Ovary (tissue), 9 donors: ENCODE data around the gene MT1F. TPM values are rescaled to one million over a fixed set of nuclear protein-coding genes. Genes with fewer than 3 reads are reported as not detected.

ENCODE experiments used
- DNase-seq, 5 donors: peaks; one replicate each; pipeline ENCODE4 v3.0.0-alpha.2; 2019 to 2020
- H3K27ac ChIP-seq, 2 donors: fragments of 200-600 bp; one replicate each; pipeline versions ENCODE4 v1.5.1 to v1.8.0; 2019 to 2022
- H3K27me3 ChIP-seq: fragments of 200-600 bp; one replicate; pipeline ENCODE4 v1.8.0; 2022
- H3K36me3 ChIP-seq: fragments of 200-600 bp; sonication (generic); one replicate; pipeline ENCODE4 v1.5.1; 2019
- H3K4me1 ChIP-seq: one replicate; pipeline ENCODE4 v1.8.1; 2013; ENCODE audit warnings: mild to moderate bottlenecking, moderate library complexity; ENCODE audit not compliant: insufficient read depth
- H3K4me3 ChIP-seq: fragments of 200-600 bp; sonication (generic); one replicate; pipeline ENCODE4 v1.5.1; 2017
- H3K9me3 ChIP-seq, 2 donors: fragments of 200-600 bp in 1 of 2; sonication (generic) in 1 of 2; one replicate each; pipeline versions ENCODE4 v1.5.1 to v1.8.1; 2013 to 2019; ENCODE audit warnings: mild to moderate bottlenecking in 1 of 2, moderate library complexity in 1 of 2
- CTCF ChIP-seq, 3 donors: fragments of 450-650 bp in 2 of 3; fragments of 200-600 bp in 1 of 3; IDR thresholded peaks; one replicate each; pipeline versions ENCODE4 v1.5.1 to v1.8.0; 2016 to 2022; ENCODE audit warnings: antibody characterized with exemption in 3 of 3, mild to moderate bottlenecking in 1 of 3
- EP300 ChIP-seq: sonication (generic); formaldehyde crosslinking; IDR thresholded peaks from one replicate; pipeline ENCODE4 v1.6.1; 2017; ENCODE audit warnings: antibody characterized with exemption
- POLR2A ChIP-seq: fragments of 450-650 bp; IDR thresholded peaks from one replicate; pipeline ENCODE4 v1.6.1; 2017; ENCODE audit warnings: antibody characterized with exemption, mild to moderate bottlenecking, moderate library complexity
- WGBS, 3 donors: extraction: QIAGEN DNeasy Blood & Tissue Kit in 1 of 3; methylation state at CpG; one replicate each; pipeline versions ENCODE4 v1.1.5 to v1.1.7; 2013 to 2017; 5-methylcytosine and 5-hydroxymethylcytosine counted together
- intact Hi-C, 4 donors: fragments of 100-400 bp; cut with DNase I; formaldehyde crosslinking; loops; one replicate each; pipeline versions ENCODE4 v1.11.0 to v1.15.1; 2022 to 2023
- polyA plus RNA-seq, 2 donors: library from polyadenylated mRNA; stranded (reverse); fragments of 200-250 nt in 1 of 2; fragments of 350-450 nt in 1 of 2; fragmentation: Illumina TruSeq in 1 of 2; extraction: RNeasy Lipid Tissue Mini Kit (QIAGEN cat#74804) in 1 of 2; gene quantifications; one replicate each; pipeline ENCODE4 v1.2.3, GENCODE V29; 2013 to 2014
- total RNA-seq, 7 donors: library from RNA; depleted of rRNA in 2 of 7; stranded (reverse); fragments of >200 nt in 2 of 7; fragmentation: NEBNext Ultra II Directional in 3 of 7; extraction: Animal tissue kit (Norgen Biotek cat#: 25700) in 3 of 7; gene quantifications; one replicate each; pipeline versions ENCODE4 v1.1.0 to v1.2.4, GENCODE V29; 2016 to 2023
- donor health status: DM: no; HTN: no; CAD: no; lungs with moderate emphysema.
- donor health status: DM: no; HTN: no; CAD: no.
- donor health status: Bipolar disorder and iron deficiency.
- donor health status: DM: yes; HTN: yes; CAD: no.
- donor health status: DM: no; HTN: no; CAD: no.
- donor health status: DM: yes; HTN: yes; CAD: no.

The MT1F gene
- total and polyA plus RNA-seq, 9 donors: 0.73 to 76.3 (median 3.2) TPM; not detected in 1

- no peaks in the 10 kb centered on the region for H3K4me1 ChIP-seq
- TF ChIP-seq POLR2A (no peak), CTCF (IDR thresholded peaks at IDR 0.05) (no peak), EP300 (no peak)
- DNase-seq: peak in 1 of 5 donors; percentile 64
- H3K4me3 ChIP-seq: no peak within 1 kb of the TSS
- 8 to 10% (median 10%) methylated on average over 44 to 46 of the region's 46 CpGs for WGBS, 3 donors
- H3K36me3 ChIP-seq: no peaks in the 10 kb centered on the region
- no peaks in the 10 kb centered on the region for H3K27me3 ChIP-seq
- no peaks in the 10 kb centered on the region for H3K9me3 ChIP-seq
- intact Hi-C loops: no loop called here
- no peak within 1 kb of the TSS for H3K27ac ChIP-seq
These were observed 10.1 kb downstream of the MT1F start, which contains the start of gene MT1G for GRCh38 chr16:56667581-56668571. TSS of gene MT1G (minus strand) at chr16:56668065. CDS start at chr16:56667993, 72 bp downstream.

GRCh38 chr16:56669005-56669839, 11.5 kb downstream of the MT1F start, which contains the start of gene MT1H:
TSS of gene MT1H (plus strand) at chr16:56669814. CDS start at chr16:56669885, 71 bp downstream.
- Histone ChIP-seq H3K9me3 (no peaks in the 10 kb centered on the region), H3K36me3 (no peaks in the 10 kb centered on the region), H3K4me1 (no peaks in the 10 kb centered on the region), H3K27me3 (no peaks in the 10 kb centered on the region), H3K27ac (no peak within 1 kb of the TSS), H3K4me3 (no peak within 1 kb of the TSS)
- 8 to 15% (median 14%) methylated on average over 32 to 38 of the region's 38 CpGs for WGBS, 3 donors
- no peak for DNase-seq
- no peak for TF ChIP-seq POLR2A
- no peak for TF ChIP-seq CTCF (IDR thresholded peaks at IDR 0.05)
- no peak for TF ChIP-seq EP300
- intact Hi-C loops: no loop called here

- 9 to 21% (median 16%) methylated on average over 19 of the region's 19 CpGs for WGBS, 3 donors
- no peaks in the 10 kb centered on the region for H3K36me3 ChIP-seq
These were observed 12.3 kb downstream of the MT1F start for GRCh38 chr16:56669840-56670619.

More at GRCh38 chr16:56669840-56670619, 12.3 kb downstream of the MT1F start:
- no peaks in the 10 kb centered on the region for H3K27me3 ChIP-seq
- H3K4me1 ChIP-seq: no peaks in the 10 kb centered on the region
- TF ChIP-seq EP300: no peak
- no peak for TF ChIP-seq POLR2A
- TF ChIP-seq CTCF (IDR thresholded peaks at IDR 0.05): no peak
- H3K4me3 ChIP-seq: no peak overlapping the region
- DNase-seq: no peak
- H3K27ac ChIP-seq: no peak overlapping the region
- H3K9me3 ChIP-seq: no peaks in the 10 kb centered on the region
- intact Hi-C loops: loop anchor here in 1 of 4 donors (10.0 kb wide), 1 partner anchor 45 kb away; the partner anchor contains the start of gene MT1E
